WTC11 (cell line): ENCODE results near the gene CST1. TPM values are rescaled to one million over a fixed set of nuclear protein-coding genes. Genes with fewer than 3 reads are reported as not detected.
"Not testable (repeated sequence)": the region's sequence is repeated elsewhere in the genome, so short reads cannot be mapped to it uniquely, and the experiment has no call there.

ENCODE experiments used
- ATAC-seq: fragments of 200-7000 bp; cut with Tn5 transposase; 2 replicates; pipeline ENCODE4 v1.10.0; 2021; ENCODE audit warnings: mild to moderate bottlenecking, moderate library complexity
- CTCF ChIA-PET: fragments of 300-600 bp; sonication (Branson Sonifier 250); formaldehyde crosslinking; loops from one replicate; lab custom pipeline; 2021; ENCODE audit warnings: antibody characterized with exemption; lab: Charles Lee
- POLR2A ChIA-PET: fragments of 350-600 bp; sonication (Branson Sonifier 250); formaldehyde crosslinking; loops from one replicate; lab custom pipeline; 2021; ENCODE audit warnings: antibody characterized with exemption; lab: Charles Lee
- DNase-seq: peaks from one replicate; pipeline ENCODE4 v3.0.0; 2021; ENCODE audit warnings: low spot score
- H3K27ac Mint-ChIP-seq: 2 replicates; pipeline ENCODE4 v1.8.0; 2021; ENCODE audit warnings: mixed read lengths
- H3K27me3 Mint-ChIP-seq: 2 replicates; pipeline ENCODE4 v1.8.0; 2021; ENCODE audit warnings: low read depth, mild to moderate bottlenecking, moderate library complexity, mixed read lengths
- H3K36me3 Mint-ChIP-seq: 2 replicates; pipeline ENCODE4 v1.8.0; 2021; ENCODE audit warnings: mixed read lengths
- H3K4me1 Mint-ChIP-seq: 2 replicates; pipeline ENCODE4 v1.8.0; 2022; ENCODE audit warnings: mixed read lengths
- H3K4me3 Mint-ChIP-seq: 2 replicates; pipeline ENCODE4 v1.8.0; 2021; ENCODE audit warnings: mild to moderate bottlenecking, moderate library complexity, mixed read lengths
- H3K9me3 Mint-ChIP-seq: 2 replicates; pipeline ENCODE4 v1.8.0; 2021; ENCODE audit warnings: mixed read lengths
- ELF4 ChIP-seq: sonication (generic); formaldehyde crosslinking; IDR thresholded peaks from 2 replicates; pipeline ENCODE4 v1.8.1; 2022; ENCODE audit warnings: low read depth, mild to moderate bottlenecking, moderate library complexity, missing genetic modification reagents
- FOXJ3 ChIP-seq: sonication (generic); formaldehyde crosslinking; IDR thresholded peaks from 2 replicates; pipeline ENCODE4 v1.9.0; 2021; ENCODE audit warnings: missing genetic modification reagents, mild to moderate bottlenecking, borderline replicate concordance
- FOXK1 ChIP-seq: sonication (generic); formaldehyde crosslinking; IDR thresholded peaks from 2 replicates; pipeline ENCODE4 v1.8.0; 2022; ENCODE audit warnings: mild to moderate bottlenecking, moderate library complexity, missing genetic modification reagents
- FOXP1 ChIP-seq: sonication (generic); formaldehyde crosslinking; IDR thresholded peaks from 2 replicates; pipeline ENCODE4 v1.8.0; 2022; ENCODE audit warnings: missing genetic modification reagents, mild to moderate bottlenecking, moderate library complexity, borderline replicate concordance
- GABPB1 ChIP-seq: sonication (generic); formaldehyde crosslinking; IDR thresholded peaks from 2 replicates; pipeline ENCODE4 v1.8.1; 2023; ENCODE audit warnings: mild to moderate bottlenecking, missing genetic modification reagents
- IRF2 ChIP-seq: sonication (generic); formaldehyde crosslinking; IDR thresholded peaks from 2 replicates; pipeline ENCODE4 v1.8.0; 2022; ENCODE audit warnings: low read depth, missing genetic modification reagents, borderline replicate concordance
- JAZF1 ChIP-seq: fragments of 250-450 bp; sonication (Bioruptor Pico); IDR thresholded peaks from 2 replicates; pipeline ENCODE4 v1.9.0; 2021; ENCODE audit warnings: moderate library complexity, mild to moderate bottlenecking, inconsistent platforms
- NFATC4 ChIP-seq: fragments of 250-450 bp; sonication (Bioruptor Pico); IDR thresholded peaks from 2 replicates; pipeline ENCODE4 v1.9.0; 2021; ENCODE audit warnings: mild to moderate bottlenecking
- NFE2L1 ChIP-seq: sonication (generic); formaldehyde crosslinking; IDR thresholded peaks from 2 replicates; pipeline ENCODE4 v1.8.1; 2023; ENCODE audit warnings: missing genetic modification reagents
- NR1H2 ChIP-seq: sonication (generic); formaldehyde crosslinking; IDR thresholded peaks from 2 replicates; pipeline ENCODE4 v1.9.0; 2021; ENCODE audit warnings: mild to moderate bottlenecking, moderate library complexity, missing genetic modification reagents
- NR2C2 ChIP-seq: sonication (generic); formaldehyde crosslinking; IDR thresholded peaks from 2 replicates; pipeline ENCODE4 v1.8.0; 2022; ENCODE audit warnings: mild to moderate bottlenecking, missing genetic modification reagents
- OVOL2 ChIP-seq: fragments of 250-450 bp; sonication (Bioruptor Pico); IDR thresholded peaks from 2 replicates; pipeline ENCODE4 v1.9.0; 2021; ENCODE audit warnings: mild to moderate bottlenecking, borderline replicate concordance
- PRRX2 ChIP-seq: fragments of 250-450 bp; sonication (Bioruptor Pico); IDR thresholded peaks from 2 replicates; pipeline ENCODE4 v1.8.0; 2021; ENCODE audit warnings: mild to moderate bottlenecking
- SMAD3 ChIP-seq: sonication (generic); formaldehyde crosslinking; IDR thresholded peaks from 2 replicates; pipeline ENCODE4 v1.8.0; 2022; ENCODE audit warnings: missing genetic modification reagents, mild to moderate bottlenecking, borderline replicate concordance
- SP1 ChIP-seq: sonication (generic); formaldehyde crosslinking; conservative IDR thresholded peaks from 2 replicates; pipeline ENCODE4 v1.8.1; 2022; ENCODE audit warnings: missing genetic modification reagents
- TEAD1 ChIP-seq: sonication (generic); formaldehyde crosslinking; IDR thresholded peaks from 2 replicates; pipeline ENCODE4 v1.8.0; 2022; ENCODE audit warnings: mild to moderate bottlenecking, missing genetic modification reagents
- ZBTB43 ChIP-seq: sonication (generic); formaldehyde crosslinking; IDR thresholded peaks from 2 replicates; pipeline ENCODE4 v1.8.1; 2023; ENCODE audit warnings: mild to moderate bottlenecking, missing genetic modification reagents
- ZNF425 ChIP-seq: fragments of 250-450 bp; sonication (Bioruptor Pico); conservative IDR thresholded peaks from 2 replicates; pipeline ENCODE4 v1.9.0; 2021; ENCODE audit warnings: mild to moderate bottlenecking
- total RNA-seq: library from RNA; stranded (reverse); gene quantifications from 3 replicates; pipeline ENCODE4 v1.2.3, GENCODE V29; 2021
- TF ChIP-seq, protein P1 (sequence below): sonication (generic); formaldehyde crosslinking; IDR thresholded peaks from 2 replicates; pipeline ENCODE4 v1.8.1; 2022; ENCODE audit warnings: mild to moderate bottlenecking, missing genetic modification reagents, moderate library complexity, borderline replicate concordance
- TF ChIP-seq, protein P2 (sequence below): sonication (generic); formaldehyde crosslinking; IDR thresholded peaks from 2 replicates; pipeline ENCODE4 v1.8.0; 2022; ENCODE audit warnings: mild to moderate bottlenecking, missing genetic modification reagents

CST1 gene
- total RNA-seq, 1 experiment from 2014 or later, result 4.5 TPM

GRCh38 chr20:23759306-23759940, 8.7 kb upstream of the CST1 start:
- ATAC-seq, result no peak
- H3K9me3 Mint-ChIP-seq, result no peaks in the 10 kb centered on the region
- POLR2A ChIA-PET, result no interaction called here
- H3K4me1 Mint-ChIP-seq, result peaks cover 68% of the 10 kb centered on the region
- DNase-seq, result no peak
- no peak overlapping the region for H3K27ac Mint-ChIP-seq
- no peak overlapping the region for H3K4me3 Mint-ChIP-seq
- H3K36me3 Mint-ChIP-seq, result no peaks in the 10 kb centered on the region
- CTCF ChIA-PET, result no interaction called here
- peaks cover 98% of the 10 kb centered on the region for H3K27me3 Mint-ChIP-seq
- no peak for TF ChIP-seq NR2C2 (CRISPR knock-in tag)
- no peak for TF ChIP-seq OVOL2 (CRISPR knock-in tag)
- TF ChIP-seq ZNF425 (CRISPR knock-in tag), result no peak
- no peak for TF ChIP-seq NFE2L1 (CRISPR knock-in tag)
- TF ChIP-seq FOXJ3, result no peak
- TF ChIP-seq, protein P1, sequence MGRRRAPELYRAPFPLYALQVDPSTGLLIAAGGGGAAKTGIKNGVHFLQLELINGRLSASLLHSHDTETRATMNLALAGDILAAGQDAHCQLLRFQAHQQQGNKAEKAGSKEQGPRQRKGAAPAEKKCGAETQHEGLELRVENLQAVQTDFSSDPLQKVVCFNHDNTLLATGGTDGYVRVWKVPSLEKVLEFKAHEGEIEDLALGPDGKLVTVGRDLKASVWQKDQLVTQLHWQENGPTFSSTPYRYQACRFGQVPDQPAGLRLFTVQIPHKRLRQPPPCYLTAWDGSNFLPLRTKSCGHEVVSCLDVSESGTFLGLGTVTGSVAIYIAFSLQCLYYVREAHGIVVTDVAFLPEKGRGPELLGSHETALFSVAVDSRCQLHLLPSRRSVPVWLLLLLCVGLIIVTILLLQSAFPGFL, result no peak
- no peak for TF ChIP-seq IRF2 (CRISPR knock-in tag)
- no peak for TF ChIP-seq SMAD3
- TF ChIP-seq NFATC4, result no peak

DNA sequence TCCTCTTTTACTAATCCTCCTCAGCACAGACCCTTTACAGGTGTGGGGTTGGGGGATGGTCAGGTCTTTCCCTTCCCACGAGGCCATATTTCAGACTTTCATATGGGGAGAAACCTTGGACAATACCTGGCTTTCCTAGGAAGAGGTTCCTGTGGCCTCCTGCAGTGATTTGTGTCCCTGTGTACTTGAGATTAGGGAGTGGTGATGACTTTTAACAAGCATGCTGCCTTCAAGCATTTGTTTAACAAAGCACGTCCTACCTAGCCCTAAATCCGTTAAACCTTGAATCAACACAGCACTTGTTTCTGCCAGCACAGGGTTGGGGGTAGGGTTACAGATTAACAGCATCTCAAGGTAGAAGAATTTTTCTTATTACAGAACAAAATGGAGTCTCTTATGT, 6.1 kb upstream of the CST1 start:
- peak overlapping the region; percentile 14 for H3K4me3 Mint-ChIP-seq
- H3K36me3 Mint-ChIP-seq, H3K9me3 Mint-ChIP-seq, CTCF ChIA-PET, H3K27ac Mint-ChIP-seq, ATAC-seq: not testable (repeated sequence)
- TF ChIP-seq, protein P2, sequence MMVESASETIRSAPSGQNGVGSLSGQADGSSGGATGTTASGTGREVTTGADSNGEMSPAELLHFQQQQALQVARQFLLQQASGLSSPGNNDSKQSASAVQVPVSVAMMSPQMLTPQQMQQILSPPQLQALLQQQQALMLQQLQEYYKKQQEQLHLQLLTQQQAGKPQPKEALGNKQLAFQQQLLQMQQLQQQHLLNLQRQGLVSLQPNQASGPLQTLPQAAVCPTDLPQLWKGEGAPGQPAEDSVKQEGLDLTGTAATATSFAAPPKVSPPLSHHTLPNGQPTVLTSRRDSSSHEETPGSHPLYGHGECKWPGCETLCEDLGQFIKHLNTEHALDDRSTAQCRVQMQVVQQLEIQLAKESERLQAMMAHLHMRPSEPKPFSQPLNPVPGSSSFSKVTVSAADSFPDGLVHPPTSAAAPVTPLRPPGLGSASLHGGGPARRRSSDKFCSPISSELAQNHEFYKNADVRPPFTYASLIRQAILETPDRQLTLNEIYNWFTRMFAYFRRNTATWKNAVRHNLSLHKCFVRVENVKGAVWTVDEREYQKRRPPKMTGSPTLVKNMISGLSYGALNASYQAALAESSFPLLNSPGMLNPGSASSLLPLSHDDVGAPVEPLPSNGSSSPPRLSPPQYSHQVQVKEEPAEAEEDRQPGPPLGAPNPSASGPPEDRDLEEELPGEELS (CRISPR knock-in tag), result peak; percentile 54; the same call in 1 of the 2 replicates
- peak; percentile 57; the same call in 1 of the 2 replicates for TF ChIP-seq FOXK1 (CRISPR knock-in tag)
- TF ChIP-seq, all 79 proteins: peak for 2; not testable (repeated sequence) for 77
- Mint-ChIP-seq H3K27me3 (peaks cover 100% of the 10 kb centered on the region), H3K4me1 (peaks cover 52% of the 10 kb centered on the region)
- DNase-seq, POLR2A ChIA-PET: not testable (repeated sequence)

- H3K36me3 Mint-ChIP-seq, H3K9me3 Mint-ChIP-seq, H3K27ac Mint-ChIP-seq, CTCF ChIA-PET, POLR2A ChIA-PET, DNase-seq, H3K4me3 Mint-ChIP-seq: not testable (repeated sequence)
- Mint-ChIP-seq H3K27me3 (peaks cover 98% of the 10 kb centered on the region), H3K4me1 (peaks cover 60% of the 10 kb centered on the region)
- peak; percentile 22; the same call in 1 of the 2 replicates for ATAC-seq
Observed at GRCh38 chr20:23755131-23755611, 4.4 kb upstream of the CST1 start.

DNA sequence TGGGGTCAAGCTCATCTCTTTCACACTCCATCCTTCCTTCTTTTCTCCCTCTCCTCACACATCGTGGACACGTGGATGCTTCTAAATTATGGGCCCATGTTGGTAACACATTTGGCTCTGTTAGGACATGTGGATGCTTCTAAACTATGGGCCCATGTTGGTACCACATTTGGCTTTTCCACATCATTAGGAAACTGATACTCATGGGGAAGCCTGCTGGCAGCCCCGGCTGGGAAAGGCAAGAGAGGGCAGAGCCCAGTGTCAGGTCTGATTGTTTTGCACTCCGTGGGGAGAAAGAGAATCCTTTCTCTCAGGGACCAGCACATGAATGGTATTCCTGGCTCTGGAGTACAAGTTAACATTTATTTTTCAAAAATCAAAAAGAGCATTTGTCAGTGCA, 4.0 kb upstream of the CST1 start:
- Mint-ChIP-seq H3K27me3 (peaks cover 98% of the 10 kb centered on the region), H3K27ac (no peak overlapping the region), H3K36me3 (no peaks in the 10 kb centered on the region), H3K9me3 (no peaks in the 10 kb centered on the region), H3K4me3 (no peak overlapping the region), H3K4me1 (peaks cover 61% of the 10 kb centered on the region)
- ATAC-seq (no peak), DNase-seq (no peak)
- ChIA-PET CTCF (no interaction called here), POLR2A (no interaction called here)
- no peak for TF ChIP-seq TEAD1 (CRISPR knock-in tag)
- TF ChIP-seq PRRX2, result no peak
- TF ChIP-seq JAZF1, result no peak
- TF ChIP-seq NR1H2, result no peak
- no peak for TF ChIP-seq SP1 (CRISPR knock-in tag)
- TF ChIP-seq, protein P1, result no peak
- no peak for TF ChIP-seq ELF4
- TF ChIP-seq GABPB1 (CRISPR knock-in tag), result no peak
- no peak for TF ChIP-seq NFE2L1 (CRISPR knock-in tag)
- TF ChIP-seq NR2C2 (CRISPR knock-in tag), result no peak
- no peak for TF ChIP-seq NFATC4
- TF ChIP-seq ZBTB43, result no peak
- TF ChIP-seq FOXP1 (CRISPR knock-in tag), result no peak
